GM12878 (cell line): ENCODE results near the gene TNFRSF14. TPM values are rescaled to one million over a fixed set of nuclear protein-coding genes. Genes with fewer than 3 reads are reported as not detected.

Source experiments
- ATAC-seq: fragments of 200-7000 bp; cut with Tn5 transposase; 3 replicates; pipeline ENCODE4 v1.9.1; 2020; ENCODE audit warnings: mild to moderate bottlenecking, moderate library complexity
- BruUV-seq: library from RNA; stranded (reverse); fragments of 400-500 nt; replicated peaks from 2 replicates; lab custom pipeline; 2021; lab: Mats Ljungman, UMichigan
- CTCF ChIA-PET: fragments of 300-600 bp; sonication (Branson Sonifier 250); formaldehyde crosslinking; extraction: SDS; loops from one replicate; lab custom pipeline; 2021; ENCODE audit warnings: inconsistent platforms; lab: Yijun Ruan, JAX
- POLR2A ChIA-PET: fragments of 350-600 bp; formaldehyde crosslinking; extraction: SDS; loops from one replicate; lab custom pipeline; 2021; ENCODE audit warnings: inconsistent platforms; lab: Charles Lee
- RAD21 ChIA-PET: fragments of 300-600 bp; sonication (Branson Sonifier 250); formaldehyde crosslinking; loops from one replicate; lab custom pipeline; 2023; ENCODE audit warnings: antibody characterized with exemption; ENCODE audit not compliant: unreplicated experiment; lab: Charles Lee
- SMC1A ChIA-PET: fragments of 300-600 bp; sonication (Branson Sonifier 250); formaldehyde crosslinking; loops from one replicate; lab custom pipeline; 2023; ENCODE audit not compliant: unreplicated experiment, uncharacterized antibody; lab: Charles Lee
- DNase-seq: peaks from one replicate; pipeline ENCODE4 v3.0.0-alpha.2; 2011; ENCODE audit warnings: low read depth, low spot score
- FAIRE-seq: peaks from 3 replicates; lab custom pipeline; 2011; peaks lifted over from hg19 to GRCh38; lab: Jason Lieb, UNC
- H2AFZ ChIP-seq: 2 replicates; pipeline ENCODE4 v1.6.0; 2011; ENCODE audit warnings: low read depth, low read length, control low read depth; ENCODE audit not compliant: control insufficient read depth
- H3K27ac ChIP-seq: 2 replicates; pipeline ENCODE4 v1.5.1; 2011; ENCODE audit warnings: control low read depth; ENCODE audit not compliant: control insufficient read depth, insufficient read depth
- H3K27me3 ChIP-seq, 2 experiments: replicated peaks in 1 of 2; 2 replicates each; pipeline versions ENCODE4 v1.6.0 to v1.6.1; 2011; ENCODE audit warnings: low read length in 1 of 2; ENCODE audit not compliant: control insufficient read depth in 2 of 2, insufficient read depth in 2 of 2
- H3K36me3 ChIP-seq, 2 experiments: 2 replicates each; pipeline ENCODE4 v1.5.1; 2011; ENCODE audit warnings: low read length in 1 of 2; ENCODE audit not compliant: control insufficient read depth in 2 of 2, insufficient read depth in 2 of 2
- H3K4me1 ChIP-seq: 2 replicates; pipeline ENCODE4 v1.6.1; 2011; ENCODE audit warnings: mild to moderate bottlenecking, low read length, moderate library complexity, mixed read lengths; ENCODE audit not compliant: control insufficient read depth, insufficient read depth
- H3K4me2 ChIP-seq: 2 replicates; pipeline ENCODE4 v1.6.0; 2011; ENCODE audit warnings: control low read depth; ENCODE audit not compliant: control insufficient read depth, insufficient read depth
- H3K4me3 ChIP-seq: fragments of 200-600 bp; sonication (generic); 2 replicates; pipeline ENCODE4 v1.5.1; 2016
- H3K79me2 ChIP-seq: 2 replicates; pipeline ENCODE4 v1.6.0; 2011; ENCODE audit warnings: low read length; ENCODE audit not compliant: control insufficient read depth, insufficient read depth
- H3K9ac ChIP-seq: 2 replicates; pipeline ENCODE4 v1.8.0; 2011; ENCODE audit warnings: low read length, control low read depth, mixed read lengths; ENCODE audit not compliant: control insufficient read depth, insufficient read depth
- H3K9me3 ChIP-seq: replicated peaks from 3 replicates; pipeline ENCODE4 v1.5.1; 2011; ENCODE audit warnings: mild to moderate bottlenecking, low read length; ENCODE audit not compliant: control insufficient read depth, insufficient read depth
- H4K20me1 ChIP-seq: 2 replicates; pipeline ENCODE4 v1.6.0; 2011; ENCODE audit not compliant: control insufficient read depth, insufficient read depth
- CBFB ChIP-seq: IDR thresholded peaks from 2 replicates; pipeline ENCODE4 v1.6.1; 2016; ENCODE audit warnings: antibody characterized with exemption, low read depth
- CHD1 ChIP-seq: IDR thresholded peaks from 2 replicates; pipeline ENCODE4 v1.6.1; 2012; ENCODE audit warnings: low read depth, low read length, improper control_type of control experiment
- MYB ChIP-seq: fragments of 150-350 bp; IDR thresholded peaks from 2 replicates; pipeline ENCODE4 v1.6.1; 2014; ENCODE audit warnings: mild to moderate bottlenecking, low read depth, low read length, borderline replicate concordance
- NFYB ChIP-seq: IDR thresholded peaks from 2 replicates; pipeline ENCODE4 v1.6.1; 2011; ENCODE audit warnings: low read depth, mild to moderate bottlenecking, low read length, improper control_type of control experiment, moderate library complexity; ENCODE audit not compliant: insufficient read depth
- RBBP5 ChIP-seq: fragments of 200-600 bp; sonication (generic); conservative IDR thresholded peaks from 2 replicates; pipeline ENCODE4 v1.6.1; 2016
- RCOR1 ChIP-seq: conservative IDR thresholded peaks from 2 replicates; pipeline ENCODE4 v1.6.1; 2012; ENCODE audit warnings: low read depth, low read length, improper control_type of control experiment
- STAT1 ChIP-seq: fragments of 450-650 bp; conservative IDR thresholded peaks from 2 replicates; pipeline ENCODE4 v1.6.1; 2014; ENCODE audit warnings: antibody characterized with exemption, mild to moderate bottlenecking
- TCF7 ChIP-seq: IDR thresholded peaks from 2 replicates; pipeline ENCODE4 v1.6.1; 2014; ENCODE audit warnings: antibody characterized with exemption, borderline replicate concordance
- ZBED1 ChIP-seq: IDR thresholded peaks from 2 replicates; pipeline ENCODE4 v1.6.1; 2016; ENCODE audit warnings: borderline replicate concordance
- WGBS: methylation state at CpG from one replicate; pipeline ENCODE4 v1.1.6; 2016; ENCODE audit warnings: low lambda C conversion rate; ENCODE audit not compliant: insufficient replicate concordance, insufficient coverage; ENCODE audit errors: missing lambda C conversion rate; 5-methylcytosine and 5-hydroxymethylcytosine counted together
- in situ Hi-C: fragments of 300-500 bp; cut with MboI; formaldehyde crosslinking; loops from 9 replicates; pipeline ENCODE4 v1.14.3; 2018; ENCODE audit warnings: mixed read lengths
- intact Hi-C: fragments of 100-400 bp; cut with micrococcal nuclease; formaldehyde crosslinking; loops from one replicate; pipeline ENCODE4 v1.14.2; 2022; ENCODE audit not compliant: unreplicated experiment
- polyA plus RNA-seq, 11 experiments: library from polyadenylated mRNA; depleted of rRNA in 4 of 11; unstranded in 6 of 11; stranded (reverse) in 5 of 11; fragments of >200 nt; fragmentation: Nextera tagmentation in 4 of 11; fragmentation: Illumina TruSeq in 1 of 11; extraction: Ambion mirVana in 4 of 11; extraction: Trizol in 1 of 11; gene quantifications; 1 replicate in 1 of 11; 2 replicates in 10 of 11; pipeline versions ENCODE4 v1.2.1 to v1.2.3, GENCODE V29; 2011 to 2016; ENCODE audit warnings: inconsistent platforms in 2 of 11, missing spikeins in 2 of 11, low read depth in 1 of 11
- total RNA-seq, 4 experiments: library from RNA; depleted of rRNA in 3 of 4; stranded (reverse); fragments of >200 nt in 3 of 4; fragmentation: Illumina TruSeq in 1 of 4; extraction: Trizol in 1 of 4; gene quantifications; 2 replicates each; pipeline versions ENCODE4 v1.2.1 to v1.2.3, GENCODE V29; 2013 to 2021
- TF ChIP-seq, protein P1 (sequence below): IDR thresholded peaks from 2 replicates; pipeline ENCODE4 v1.6.1; 2012; ENCODE audit warnings: improper control_type of control experiment, low read depth, low read length; ENCODE audit not compliant: insufficient replicate concordance
- TF ChIP-seq, protein P2 (sequence below): fragments of 450-650 bp; IDR thresholded peaks from 2 replicates; pipeline ENCODE4 v1.6.1; 2017; ENCODE audit warnings: mild to moderate bottlenecking
- TF ChIP-seq, protein P3 (sequence below): fragments of 450-650 bp; conservative IDR thresholded peaks from 2 replicates; pipeline ENCODE4 v1.6.1; 2017; ENCODE audit warnings: mild to moderate bottlenecking, moderate library complexity
- TF ChIP-seq, protein P4 (sequence below): IDR thresholded peaks from 2 replicates; pipeline ENCODE4 v1.6.1; 2012; ENCODE audit warnings: low read depth, low read length, improper control_type of control experiment

The TNFRSF14 gene
- total and polyA plus RNA-seq, 10 of the 15 experiments (the other 5 are each of a cell fraction or from before 2014, with no cell fraction given): 0.43 to 114 (median 41.5) TPM

DNA sequence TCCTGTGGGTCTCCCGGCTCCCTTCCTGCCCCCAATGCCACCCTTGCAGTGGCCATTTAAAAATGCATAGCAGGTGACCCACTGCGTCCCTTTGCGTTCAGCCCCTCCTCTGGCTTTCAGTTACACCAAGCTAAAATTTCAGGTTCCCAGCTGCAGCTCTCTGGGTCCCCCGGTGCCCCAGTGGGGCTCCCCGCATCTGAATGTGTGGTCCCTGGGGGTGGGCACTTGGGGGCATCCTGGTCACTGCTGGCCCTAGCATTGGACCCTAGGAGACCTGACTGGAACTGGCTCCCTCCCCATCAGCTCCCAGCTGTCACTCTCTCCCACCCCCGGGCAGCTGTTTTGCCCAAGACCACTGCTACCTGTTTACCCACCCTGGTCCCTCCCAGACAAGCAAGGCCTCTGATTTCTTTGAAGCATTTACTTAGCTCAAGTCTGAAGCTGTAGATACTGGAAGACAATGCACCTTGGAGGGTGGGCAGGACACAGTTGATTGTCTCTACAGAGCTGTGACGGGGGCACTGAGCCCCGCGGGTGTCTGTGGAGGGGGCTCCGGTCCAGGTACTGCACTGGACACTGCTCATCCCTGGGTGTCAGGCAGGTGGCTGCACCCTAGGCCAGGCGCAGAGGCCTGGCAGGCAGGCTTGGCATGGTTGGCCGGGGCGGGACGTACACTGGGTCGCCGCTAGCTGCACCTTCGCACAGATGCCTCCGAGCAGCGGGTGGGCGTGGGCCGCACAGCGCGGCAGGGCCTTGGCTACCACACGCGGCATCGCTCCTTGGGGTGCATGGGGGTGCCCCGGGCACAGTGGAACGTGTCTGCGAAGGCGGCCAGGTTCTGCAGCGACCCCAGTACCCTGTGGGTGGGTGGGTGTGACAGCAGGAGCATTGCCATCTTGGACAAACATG, 34.3 kb downstream of the TNFRSF14 start (continued):
- TF ChIP-seq, protein P1, sequence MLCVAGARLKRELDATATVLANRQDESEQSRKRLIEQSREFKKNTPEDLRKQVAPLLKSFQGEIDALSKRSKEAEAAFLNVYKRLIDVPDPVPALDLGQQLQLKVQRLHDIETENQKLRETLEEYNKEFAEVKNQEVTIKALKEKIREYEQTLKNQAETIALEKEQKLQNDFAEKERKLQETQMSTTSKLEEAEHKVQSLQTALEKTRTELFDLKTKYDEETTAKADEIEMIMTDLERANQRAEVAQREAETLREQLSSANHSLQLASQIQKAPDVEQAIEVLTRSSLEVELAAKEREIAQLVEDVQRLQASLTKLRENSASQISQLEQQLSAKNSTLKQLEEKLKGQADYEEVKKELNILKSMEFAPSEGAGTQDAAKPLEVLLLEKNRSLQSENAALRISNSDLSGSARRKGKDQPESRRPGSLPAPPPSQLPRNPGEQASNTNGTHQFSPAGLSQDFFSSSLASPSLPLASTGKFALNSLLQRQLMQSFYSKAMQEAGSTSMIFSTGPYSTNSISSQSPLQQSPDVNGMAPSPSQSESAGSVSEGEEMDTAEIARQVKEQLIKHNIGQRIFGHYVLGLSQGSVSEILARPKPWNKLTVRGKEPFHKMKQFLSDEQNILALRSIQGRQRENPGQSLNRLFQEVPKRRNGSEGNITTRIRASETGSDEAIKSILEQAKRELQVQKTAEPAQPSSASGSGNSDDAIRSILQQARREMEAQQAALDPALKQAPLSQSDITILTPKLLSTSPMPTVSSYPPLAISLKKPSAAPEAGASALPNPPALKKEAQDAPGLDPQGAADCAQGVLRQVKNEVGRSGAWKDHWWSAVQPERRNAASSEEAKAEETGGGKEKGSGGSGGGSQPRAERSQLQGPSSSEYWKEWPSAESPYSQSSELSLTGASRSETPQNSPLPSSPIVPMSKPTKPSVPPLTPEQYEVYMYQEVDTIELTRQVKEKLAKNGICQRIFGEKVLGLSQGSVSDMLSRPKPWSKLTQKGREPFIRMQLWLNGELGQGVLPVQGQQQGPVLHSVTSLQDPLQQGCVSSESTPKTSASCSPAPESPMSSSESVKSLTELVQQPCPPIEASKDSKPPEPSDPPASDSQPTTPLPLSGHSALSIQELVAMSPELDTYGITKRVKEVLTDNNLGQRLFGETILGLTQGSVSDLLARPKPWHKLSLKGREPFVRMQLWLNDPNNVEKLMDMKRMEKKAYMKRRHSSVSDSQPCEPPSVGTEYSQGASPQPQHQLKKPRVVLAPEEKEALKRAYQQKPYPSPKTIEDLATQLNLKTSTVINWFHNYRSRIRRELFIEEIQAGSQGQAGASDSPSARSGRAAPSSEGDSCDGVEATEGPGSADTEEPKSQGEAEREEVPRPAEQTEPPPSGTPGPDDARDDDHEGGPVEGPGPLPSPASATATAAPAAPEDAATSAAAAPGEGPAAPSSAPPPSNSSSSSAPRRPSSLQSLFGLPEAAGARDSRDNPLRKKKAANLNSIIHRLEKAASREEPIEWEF: no peak

DNA sequence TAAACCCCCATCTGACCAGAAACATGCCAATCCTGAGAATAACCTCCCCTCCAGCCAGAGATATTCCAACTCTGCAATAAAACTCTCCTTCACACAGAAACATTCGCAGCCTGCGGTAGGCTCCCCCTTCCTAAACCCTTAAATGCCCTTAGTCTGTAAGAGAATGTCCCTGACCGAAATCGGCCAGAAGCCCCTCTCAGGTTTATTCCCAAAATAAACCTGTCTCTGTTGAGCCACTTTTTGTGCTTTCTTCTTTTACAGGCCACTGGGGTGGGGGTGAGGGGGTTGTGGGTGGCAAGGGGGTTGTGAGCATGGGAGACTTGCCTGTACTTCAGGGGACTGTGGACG, 35.0 kb downstream of the TNFRSF14 start:
- Histone ChIP-seq H3K27ac (no peak overlapping the region), H3K9me3 (no peaks in the 10 kb centered on the region), H3K4me1 (peaks cover 4% of the 10 kb centered on the region; the same call in 1 of the 2 replicates), H3K27me3 (no peaks in the 10 kb centered on the region), H3K4me3 (no peak overlapping the region), H3K79me2 (no peaks in the 10 kb centered on the region), H3K36me3 (no peaks in the 10 kb centered on the region), H4K20me1 (no peaks in the 10 kb centered on the region), H2AFZ (no peak overlapping the region), H3K9ac (no peak overlapping the region), H3K4me2 (no peak overlapping the region)
- ATAC-seq: no peak
- TF ChIP-seq RBBP5: no peak
- TF ChIP-seq, protein P2, sequence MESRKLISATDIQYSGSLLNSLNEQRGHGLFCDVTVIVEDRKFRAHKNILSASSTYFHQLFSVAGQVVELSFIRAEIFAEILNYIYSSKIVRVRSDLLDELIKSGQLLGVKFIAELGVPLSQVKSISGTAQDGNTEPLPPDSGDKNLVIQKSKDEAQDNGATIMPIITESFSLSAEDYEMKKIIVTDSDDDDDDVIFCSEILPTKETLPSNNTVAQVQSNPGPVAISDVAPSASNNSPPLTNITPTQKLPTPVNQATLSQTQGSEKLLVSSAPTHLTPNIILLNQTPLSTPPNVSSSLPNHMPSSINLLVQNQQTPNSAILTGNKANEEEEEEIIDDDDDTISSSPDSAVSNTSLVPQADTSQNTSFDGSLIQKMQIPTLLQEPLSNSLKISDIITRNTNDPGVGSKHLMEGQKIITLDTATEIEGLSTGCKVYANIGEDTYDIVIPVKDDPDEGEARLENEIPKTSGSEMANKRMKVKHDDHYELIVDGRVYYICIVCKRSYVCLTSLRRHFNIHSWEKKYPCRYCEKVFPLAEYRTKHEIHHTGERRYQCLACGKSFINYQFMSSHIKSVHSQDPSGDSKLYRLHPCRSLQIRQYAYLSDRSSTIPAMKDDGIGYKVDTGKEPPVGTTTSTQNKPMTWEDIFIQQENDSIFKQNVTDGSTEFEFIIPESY: no peak
- no peak for TF ChIP-seq STAT1
- no peak for TF ChIP-seq CHD1
- TF ChIP-seq, protein P3, sequence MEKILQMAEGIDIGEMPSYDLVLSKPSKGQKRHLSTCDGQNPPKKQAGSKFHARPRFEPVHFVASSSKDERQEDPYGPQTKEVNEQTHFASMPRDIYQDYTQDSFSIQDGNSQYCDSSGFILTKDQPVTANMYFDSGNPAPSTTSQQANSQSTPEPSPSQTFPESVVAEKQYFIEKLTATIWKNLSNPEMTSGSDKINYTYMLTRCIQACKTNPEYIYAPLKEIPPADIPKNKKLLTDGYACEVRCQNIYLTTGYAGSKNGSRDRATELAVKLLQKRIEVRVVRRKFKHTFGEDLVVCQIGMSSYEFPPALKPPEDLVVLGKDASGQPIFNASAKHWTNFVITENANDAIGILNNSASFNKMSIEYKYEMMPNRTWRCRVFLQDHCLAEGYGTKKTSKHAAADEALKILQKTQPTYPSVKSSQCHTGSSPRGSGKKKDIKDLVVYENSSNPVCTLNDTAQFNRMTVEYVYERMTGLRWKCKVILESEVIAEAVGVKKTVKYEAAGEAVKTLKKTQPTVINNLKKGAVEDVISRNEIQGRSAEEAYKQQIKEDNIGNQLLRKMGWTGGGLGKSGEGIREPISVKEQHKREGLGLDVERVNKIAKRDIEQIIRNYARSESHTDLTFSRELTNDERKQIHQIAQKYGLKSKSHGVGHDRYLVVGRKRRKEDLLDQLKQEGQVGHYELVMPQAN: no peak
- TF ChIP-seq TCF7: no peak
- no peak for TF ChIP-seq MYB
- no peak for TF ChIP-seq CBFB
- no peak for TF ChIP-seq RCOR1
- TF ChIP-seq ZBED1: no peak
- TF ChIP-seq NFYB: no peak
- TF ChIP-seq, protein P4, sequence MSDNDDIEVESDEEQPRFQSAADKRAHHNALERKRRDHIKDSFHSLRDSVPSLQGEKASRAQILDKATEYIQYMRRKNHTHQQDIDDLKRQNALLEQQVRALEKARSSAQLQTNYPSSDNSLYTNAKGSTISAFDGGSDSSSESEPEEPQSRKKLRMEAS: no peak
- no TSS peak for BruUV-seq
- in situ Hi-C loops (no loop called here), intact Hi-C loops (no loop called here)
- FAIRE-seq: no peak
- ChIA-PET POLR2A (no interaction called here), RAD21 (no interaction called here), SMC1A (no interaction called here), CTCF (no interaction called here)
- DNase-seq: no peak
- 71% methylated on average over 5 of the region's 5 CpGs for WGBS
